Loucy (cell line): ENCODE results near the gene CNTN2.

Experiments used
- H2AFZ ChIP-seq: fragments of 200-600 bp; sonication (generic); 2 replicates; pipeline ENCODE4 v1.6.0; 2016; ENCODE audit warnings: antibody characterized with exemption, mild to moderate bottlenecking, low read length, moderate library complexity
- H3F3A ChIP-seq: fragments of 200-600 bp; 2 replicates; pipeline ENCODE4 v1.6.0; 2016; ENCODE audit warnings: antibody characterized with exemption, low read depth, mild to moderate bottlenecking
- H3K27me3 ChIP-seq: fragments of 200-600 bp; sonication (generic); 2 replicates; pipeline ENCODE4 v1.6.1; 2014; ENCODE audit warnings: low read length, mild to moderate bottlenecking; ENCODE audit not compliant: insufficient read depth, poor library complexity, severe bottlenecking
- H3K36me3 ChIP-seq: fragments of 200-600 bp; sonication (generic); 2 replicates; pipeline ENCODE4 v1.6.1; 2016; ENCODE audit warnings: low read length; ENCODE audit not compliant: insufficient read depth
- H3K4me1 ChIP-seq: fragments of 200-600 bp; sonication (generic); 2 replicates; pipeline ENCODE4 v1.5.1; 2014; ENCODE audit warnings: low read length, mild to moderate bottlenecking; ENCODE audit not compliant: insufficient read depth, poor library complexity, severe bottlenecking
- H3K4me2 ChIP-seq: fragments of 200-600 bp; sonication (generic); 2 replicates; pipeline ENCODE4 v1.6.0; 2014; ENCODE audit warnings: antibody characterized with exemption, low read length, low read depth, mild to moderate bottlenecking; ENCODE audit not compliant: poor library complexity, severe bottlenecking
- H3K4me3 ChIP-seq: fragments of 200-600 bp; sonication (generic); 2 replicates; pipeline ENCODE4 v1.5.1; 2014; ENCODE audit warnings: low read length, mild to moderate bottlenecking, mixed read lengths; ENCODE audit not compliant: poor library complexity, severe bottlenecking
- H3K79me2 ChIP-seq: fragments of 200-600 bp; sonication (generic); 2 replicates; pipeline ENCODE4 v1.6.1; 2014; ENCODE audit warnings: low read length; ENCODE audit not compliant: insufficient read depth
- H3K9ac ChIP-seq: fragments of 200-600 bp; sonication (generic); 2 replicates; pipeline ENCODE4 v1.6.0; 2014; ENCODE audit warnings: mild to moderate bottlenecking, low read depth, low read length, moderate library complexity; ENCODE audit not compliant: poor library complexity, severe bottlenecking
- H3K9me2 ChIP-seq: fragments of 200-600 bp; sonication (generic); replicated peaks from 2 replicates; pipeline ENCODE4 v1.6.1; 2016; ENCODE audit warnings: low read depth, low read length, mixed read lengths
- H3K9me3 ChIP-seq: fragments of 200-600 bp; sonication (generic); 2 replicates; pipeline ENCODE4 v1.6.1; 2014; ENCODE audit warnings: mild to moderate bottlenecking, antibody characterized with exemption, low read length, low read depth; ENCODE audit not compliant: insufficient read depth
- H4K20me1 ChIP-seq: fragments of 200-600 bp; sonication (generic); 2 replicates; pipeline ENCODE4 v1.6.0; 2014; ENCODE audit warnings: antibody characterized with exemption, low read length, mild to moderate bottlenecking; ENCODE audit not compliant: insufficient read depth, poor library complexity, severe bottlenecking
- CTCF ChIP-seq: fragments of 200-600 bp; sonication (generic); conservative IDR thresholded peaks from 2 replicates; pipeline ENCODE4 v1.5.1; 2014; ENCODE audit warnings: mild to moderate bottlenecking, antibody characterized with exemption, low read length
- EZH2phosphoT487 ChIP-seq: fragments of 200-600 bp; IDR thresholded peaks from 2 replicates; pipeline ENCODE4 v1.6.1; 2018; ENCODE audit warnings: antibody characterized with exemption, mild to moderate bottlenecking, moderate library complexity, borderline replicate concordance

Gene CNTN2

GRCh38 chr1:205017766-205018165 is 25.2 kb upstream of the CNTN2 start:
- Histone ChIP-seq H3K4me2 (no peak overlapping the region), H3K27me3 (no peaks in the 10 kb centered on the region), H2AFZ (no peak overlapping the region), H3K79me2 (no peaks in the 10 kb centered on the region), H3K9me3 (no peaks in the 10 kb centered on the region), H3F3A (no peaks in the 10 kb centered on the region), H3K36me3 (no peaks in the 10 kb centered on the region), H3K9ac (no peak overlapping the region), H3K4me1 (peaks cover 11% of the 10 kb centered on the region), H4K20me1 (no peaks in the 10 kb centered on the region), H3K4me3 (no peak overlapping the region), H3K9me2 (no peaks in the 10 kb centered on the region)
- TF ChIP-seq EZH2phosphoT487 = no peak
- no peak for TF ChIP-seq CTCF

GRCh38 chr1:205018381-205018780 is 24.6 kb upstream of the CNTN2 start:
- no peak overlapping the region for H3K9ac ChIP-seq
- H3K36me3 ChIP-seq = no peaks in the 10 kb centered on the region

GRCh38 chr1:205020466-205020865 is 22.5 kb upstream of the CNTN2 start:
- Histone ChIP-seq H2AFZ (no peak overlapping the region), H3K4me3 (no peak overlapping the region), H3K36me3 (no peaks in the 10 kb centered on the region), H3K9me2 (no peaks in the 10 kb centered on the region), H3K79me2 (no peaks in the 10 kb centered on the region), H3K27me3 (no peaks in the 10 kb centered on the region), H4K20me1 (no peaks in the 10 kb centered on the region), H3K4me2 (no peak overlapping the region), H3K9ac (no peak overlapping the region), H3K4me1 (no peaks in the 10 kb centered on the region), H3K9me3 (no peaks in the 10 kb centered on the region), H3F3A (no peaks in the 10 kb centered on the region)
- TF ChIP-seq CTCF = no peak
- no peak for TF ChIP-seq EZH2phosphoT487

More at GRCh38 chr1:205018381-205018780, 24.6 kb upstream of the CNTN2 start:
- Histone ChIP-seq H3K27me3 (no peaks in the 10 kb centered on the region), H3K4me2 (no peak overlapping the region), H3K9me3 (no peaks in the 10 kb centered on the region), H3F3A (no peaks in the 10 kb centered on the region), H3K4me1 (peaks cover 11% of the 10 kb centered on the region), H3K9me2 (no peaks in the 10 kb centered on the region), H2AFZ (no peak overlapping the region), H3K79me2 (no peaks in the 10 kb centered on the region), H4K20me1 (no peaks in the 10 kb centered on the region), H3K4me3 (no peak overlapping the region)
- no peak for TF ChIP-seq CTCF
- no peak for TF ChIP-seq EZH2phosphoT487
